Kidney epithelial cell (primary cell): Measurements from ENCODE around the gene UXS1. TPM values are rescaled to one million over a fixed set of nuclear protein-coding genes. Genes with fewer than 3 reads are reported as not detected.
"Not testable (repeated sequence)": the region's sequence is repeated elsewhere in the genome, so short reads cannot be mapped to it uniquely, and the experiment has no call there.

Source experiments
- DNase-seq: peaks from one replicate; pipeline ENCODE4 v3.0.0-alpha.2; 2010; ENCODE audit warnings: low read depth
- H3K27me3 ChIP-seq: 2 replicates; pipeline ENCODE4 v1.6.0; 2011; ENCODE audit warnings: low read length; ENCODE audit not compliant: control insufficient read depth, insufficient read depth
- H3K36me3 ChIP-seq: 2 replicates; pipeline ENCODE4 v1.5.1; 2011; ENCODE audit warnings: low read length; ENCODE audit not compliant: control insufficient read depth, insufficient read depth
- H3K4me3 ChIP-seq: 2 replicates; pipeline ENCODE4 v1.5.1; 2011; ENCODE audit warnings: low read depth, mild to moderate bottlenecking, control low read depth, low read length
- total RNA-seq: library from RNA; depleted of rRNA; stranded (reverse); fragments of >200 nt; gene quantifications from 2 replicates; pipeline ENCODE4 v1.2.3, GENCODE V29; 2015
- TF ChIP-seq, protein P1 (sequence below): IDR thresholded peaks from 2 replicates; pipeline ENCODE4 v1.5.1; 2011; ENCODE audit warnings: mild to moderate bottlenecking, moderate library complexity, low read length, control low read depth, inconsistent platforms; ENCODE audit not compliant: insufficient read depth, poor library complexity, severe bottlenecking

UXS1 gene
- total RNA-seq, 1 donor from 2014 or later, result 73.3 TPM

DNA sequence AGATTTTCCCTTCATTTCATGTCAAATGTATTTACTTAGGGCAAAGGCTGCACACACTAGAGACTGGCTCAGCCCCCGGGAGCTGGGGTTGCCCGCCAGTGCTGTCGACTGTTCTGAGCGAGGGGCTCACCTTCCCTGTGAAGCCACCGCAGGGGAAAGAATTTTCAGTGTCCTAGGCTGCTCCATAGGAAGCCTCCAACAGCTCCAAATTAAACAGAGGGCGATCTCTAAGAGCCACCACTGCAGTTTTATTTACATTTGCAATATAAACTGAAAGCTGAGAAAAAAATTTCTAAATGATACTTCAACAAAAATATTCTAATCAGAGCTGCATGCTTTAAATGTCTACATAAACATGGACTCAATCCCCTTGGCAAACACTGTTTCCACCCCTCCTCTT, 54.0 kb downstream of the UXS1 start:
- TF ChIP-seq, protein P1, sequence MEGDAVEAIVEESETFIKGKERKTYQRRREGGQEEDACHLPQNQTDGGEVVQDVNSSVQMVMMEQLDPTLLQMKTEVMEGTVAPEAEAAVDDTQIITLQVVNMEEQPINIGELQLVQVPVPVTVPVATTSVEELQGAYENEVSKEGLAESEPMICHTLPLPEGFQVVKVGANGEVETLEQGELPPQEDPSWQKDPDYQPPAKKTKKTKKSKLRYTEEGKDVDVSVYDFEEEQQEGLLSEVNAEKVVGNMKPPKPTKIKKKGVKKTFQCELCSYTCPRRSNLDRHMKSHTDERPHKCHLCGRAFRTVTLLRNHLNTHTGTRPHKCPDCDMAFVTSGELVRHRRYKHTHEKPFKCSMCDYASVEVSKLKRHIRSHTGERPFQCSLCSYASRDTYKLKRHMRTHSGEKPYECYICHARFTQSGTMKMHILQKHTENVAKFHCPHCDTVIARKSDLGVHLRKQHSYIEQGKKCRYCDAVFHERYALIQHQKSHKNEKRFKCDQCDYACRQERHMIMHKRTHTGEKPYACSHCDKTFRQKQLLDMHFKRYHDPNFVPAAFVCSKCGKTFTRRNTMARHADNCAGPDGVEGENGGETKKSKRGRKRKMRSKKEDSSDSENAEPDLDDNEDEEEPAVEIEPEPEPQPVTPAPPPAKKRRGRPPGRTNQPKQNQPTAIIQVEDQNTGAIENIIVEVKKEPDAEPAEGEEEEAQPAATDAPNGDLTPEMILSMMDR, result no peak
- Histone ChIP-seq H3K36me3 (peaks cover 3% of the 10 kb centered on the region), H3K4me3 (no peak overlapping the region), H3K27me3 (no peaks in the 10 kb centered on the region)
- DNase-seq, result no peak

GRCh38 chr2:106139238-106139935, 54.7 kb downstream of the UXS1 start:
- Histone ChIP-seq H3K36me3 (peaks cover 3% of the 10 kb centered on the region), H3K4me3 (no peak overlapping the region), H3K27me3 (no peaks in the 10 kb centered on the region)
- TF ChIP-seq, protein P1, result no peak
- no peak for DNase-seq

DNA sequence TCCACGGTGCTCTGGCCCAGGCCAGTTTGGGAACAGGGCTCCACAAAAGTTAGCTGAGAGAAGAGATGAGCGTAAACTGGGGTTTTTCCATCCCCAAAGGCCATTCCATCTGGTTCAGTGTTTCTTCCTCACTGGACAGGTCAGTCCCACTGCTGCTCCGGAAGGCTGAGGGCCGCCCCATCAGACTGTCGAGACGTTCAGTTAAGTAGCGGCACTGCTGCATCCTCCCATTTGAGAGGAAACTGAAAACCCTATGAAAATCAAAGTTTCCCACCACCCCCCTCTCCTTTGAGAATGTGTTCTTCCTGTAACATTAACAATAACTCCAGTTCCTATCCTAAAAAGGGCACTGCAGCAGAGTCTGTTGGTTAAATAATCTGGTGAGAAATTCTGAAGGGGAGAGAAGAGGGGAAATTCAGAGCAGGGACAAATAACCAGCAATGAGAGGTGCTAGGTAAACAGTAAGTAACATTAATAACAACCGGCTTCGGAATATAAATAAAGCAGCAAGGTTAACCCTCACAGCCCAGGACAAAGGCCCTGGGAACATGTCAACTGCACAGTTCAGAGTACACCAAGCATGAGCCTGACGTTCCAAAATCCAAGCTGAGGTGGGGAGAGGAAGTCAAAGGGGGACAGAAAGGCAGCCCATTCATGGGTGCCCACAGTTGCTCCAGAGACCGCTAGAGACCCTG, 55.4 kb downstream of the UXS1 start:
- Histone ChIP-seq H3K27me3 (no peaks in the 10 kb centered on the region), H3K36me3 (peaks cover 3% of the 10 kb centered on the region), H3K4me3 (no peak overlapping the region)
- DNase-seq, result no peak
- TF ChIP-seq, protein P1, result no peak

DNA sequence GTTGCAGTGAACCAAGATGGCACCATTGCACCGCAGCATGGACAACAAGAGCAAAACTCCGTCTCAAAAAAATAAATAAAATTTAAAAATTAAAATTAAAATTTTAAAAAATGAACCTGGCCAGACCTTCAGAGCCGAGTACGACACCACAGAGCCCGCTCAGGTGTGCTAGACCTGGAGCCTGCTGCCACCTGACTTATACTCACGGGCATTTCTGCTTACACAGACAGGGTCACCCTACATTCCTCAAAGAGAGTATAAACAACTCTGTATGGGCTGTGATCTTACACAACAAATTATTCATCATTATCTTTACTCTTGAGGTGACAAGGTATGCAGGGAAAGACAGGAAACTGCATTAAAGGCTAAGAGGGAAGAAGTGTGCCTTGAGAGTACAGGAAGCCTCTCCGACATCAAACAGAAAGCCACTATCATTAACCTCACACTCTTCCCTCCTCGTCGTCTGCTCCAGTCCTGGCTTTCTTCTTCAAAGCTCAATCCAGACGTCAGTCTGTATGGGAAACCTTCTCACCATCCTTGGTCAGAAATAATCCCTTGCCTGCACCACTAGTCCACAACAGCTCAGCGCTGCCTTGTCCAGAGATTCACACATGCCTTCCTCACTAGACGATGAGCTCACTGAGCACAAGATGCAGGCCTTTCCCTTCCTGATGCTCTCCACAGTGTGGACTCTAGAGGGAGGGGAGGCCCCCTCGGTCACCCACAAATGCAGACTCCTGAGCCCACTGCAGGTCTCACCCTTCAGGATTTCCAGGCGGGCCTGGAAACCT, 56.2 kb downstream of the UXS1 start:
- TF ChIP-seq, protein P1, result no peak

DNA sequence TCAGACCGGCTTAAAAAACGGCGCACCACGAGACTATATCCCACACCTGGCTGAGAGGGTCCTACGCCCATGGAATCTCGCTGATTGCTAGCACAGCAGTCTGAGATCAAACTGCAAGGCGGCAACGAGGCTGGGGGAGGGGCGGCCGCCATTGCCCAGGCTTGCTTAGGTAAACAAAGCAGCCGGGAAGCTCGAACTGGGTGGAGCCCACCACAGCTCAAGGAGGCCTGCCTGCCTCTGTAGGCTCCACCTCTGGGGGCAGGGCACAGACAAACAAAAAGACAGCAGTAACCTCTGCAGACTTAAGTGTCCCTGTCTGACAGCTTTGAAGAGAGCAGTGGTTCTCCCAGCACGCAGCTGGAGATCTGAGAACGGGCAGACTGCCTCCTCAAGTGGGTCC, 62.9 kb downstream of the UXS1 start:
- not testable (repeated sequence) for DNase-seq, H3K27me3 ChIP-seq, H3K36me3 ChIP-seq, H3K4me3 ChIP-seq

More for the DNA sequence above, 56.2 kb downstream of the UXS1 start:
- no peaks in the 10 kb centered on the region for H3K27me3 ChIP-seq
- no peak for DNase-seq
- H3K4me3 ChIP-seq, result no peak overlapping the region
- peaks cover 2% of the 10 kb centered on the region for H3K36me3 ChIP-seq
